Kidney (tissue), 14 donors: ENCODE measurements around the gene PHF12. TPM values are rescaled to one million over a fixed set of nuclear protein-coding genes. Genes with fewer than 3 reads are reported as not detected.

Experiments used
- DNase-seq, 5 donors: peaks; one replicate each; pipeline ENCODE4 v3.0.0-alpha.2; 2013 to 2020
- FAIRE-seq: peaks from 2 replicates; lab custom pipeline; 2012; peaks lifted over from hg19 to GRCh38; lab: Jason Lieb, UNC
- H3K27ac ChIP-seq, 2 donors: one replicate each; pipeline ENCODE4 v1.7.0; 2013; ENCODE audit warnings: low read depth in 2 of 2, low read length in 2 of 2, inconsistent platforms in 1 of 2
- H3K27me3 ChIP-seq: one replicate; pipeline ENCODE4 v1.7.1; 2013; ENCODE audit warnings: low read length, inconsistent platforms; ENCODE audit not compliant: control insufficient read depth, insufficient read depth
- H3K36me3 ChIP-seq, 3 donors: one replicate each; pipeline versions ENCODE4 v1.7.0 to v1.7.1; 2013; ENCODE audit warnings: low read length in 3 of 3, control low read depth in 1 of 3, inconsistent platforms in 1 of 3; ENCODE audit not compliant: insufficient read depth in 3 of 3, control insufficient read depth in 2 of 3
- H3K4me1 ChIP-seq, 3 donors: one replicate each; pipeline versions ENCODE4 v1.7.0 to v1.7.1; 2013; ENCODE audit warnings: low read length in 3 of 3, inconsistent platforms in 1 of 3, low read depth in 1 of 3; ENCODE audit not compliant: control insufficient read depth in 2 of 3, insufficient read depth in 2 of 3
- H3K4me3 ChIP-seq, 3 donors: one replicate each; pipeline versions ENCODE4 v1.7.0 to v1.8.1; 2013; ENCODE audit warnings: low read length in 3 of 3, control low read depth in 1 of 3, inconsistent platforms in 1 of 3
- H3K9ac ChIP-seq, 3 donors: one replicate each; pipeline versions ENCODE4 v1.7.0 to v1.7.1; 2013; ENCODE audit warnings: low read length in 3 of 3, control low read depth in 1 of 3, inconsistent platforms in 1 of 3
- H3K9me3 ChIP-seq, 3 donors: one replicate each; pipeline versions ENCODE4 v1.7.0 to v1.7.1; 2013; ENCODE audit warnings: low read length in 3 of 3, control low read depth in 1 of 3, inconsistent platforms in 1 of 3; ENCODE audit not compliant: control insufficient read depth in 2 of 3, insufficient read depth in 1 of 3
- intact Hi-C: fragments of 100-400 bp; cut with DNase I; formaldehyde crosslinking; loops from one replicate; pipeline ENCODE4 v1.11.1; 2022
- polyA plus RNA-seq: library from polyadenylated mRNA; stranded (reverse); fragments of 350-450 nt; fragmentation: Illumina TruSeq; extraction: RNeasy Lipid Tissue Mini Kit (QIAGEN cat#74804); gene quantifications from one replicate; pipeline ENCODE4 v1.2.3, GENCODE V29; 2014; ENCODE audit warnings: low read depth, low replicate concordance; ENCODE audit not compliant: insufficient read depth
- total RNA-seq: library from RNA; stranded (reverse); fragmentation: NEBNext Ultra II Directional; extraction: Animal tissue kit (Norgen Biotek cat#: 25700); gene quantifications from one replicate; pipeline ENCODE4 v1.2.1, GENCODE V29; 2021
- TF ChIP-seq, protein P1 (sequence below): IDR thresholded peaks from 3 replicates; pipeline ENCODE4 v1.5.1; 2012; ENCODE audit warnings: mild to moderate bottlenecking, moderate library complexity, borderline replicate concordance; ENCODE audit not compliant: insufficient read depth; ENCODE audit errors: extremely low read depth
- donor health status: control.
- donor health status: control.
- donor health status: control.
- donor health status: control.
- donor health status: control.
- donor health status: DM: yes; HTN: yes; CAD: no.
- donor health status: Normal renal cell carcinoma (clear cell type).

Gene PHF12
- total and polyA plus RNA-seq, 2 donors from 2014 or later = 8.8 to 50.4 TPM

DNA sequence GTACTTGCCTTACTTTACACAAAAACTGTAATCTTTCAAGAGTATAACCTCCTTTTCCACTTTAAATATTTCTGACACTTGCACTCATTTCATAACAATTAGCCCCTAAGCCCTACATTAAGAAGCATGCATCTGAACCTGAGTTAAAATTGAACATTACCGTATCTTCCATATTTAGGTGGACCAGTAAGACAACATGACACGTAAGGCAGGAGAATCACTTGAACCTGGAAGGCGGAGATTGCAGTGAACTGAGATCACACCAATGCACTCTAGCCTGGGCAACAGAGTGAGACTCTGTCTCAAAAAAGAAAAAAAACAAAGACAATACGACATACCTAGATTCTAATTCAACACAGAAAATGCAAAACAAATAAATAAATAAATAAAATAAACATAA is 7.0 kb downstream of the PHF12 start:
- FAIRE-seq = no peak
- intact Hi-C loops = no loop called here
- DNase-seq = no peak
- H3K9ac ChIP-seq = no peak overlapping the region
- H3K9me3 ChIP-seq = no peaks in the 10 kb centered on the region
- no peak overlapping the region for H3K27ac ChIP-seq
- peaks cover 0 to 4% (median 2%) of the 10 kb centered on the region in 3 donors for H3K36me3 ChIP-seq
- no peaks in the 10 kb centered on the region for H3K27me3 ChIP-seq
- TF ChIP-seq, protein P1, sequence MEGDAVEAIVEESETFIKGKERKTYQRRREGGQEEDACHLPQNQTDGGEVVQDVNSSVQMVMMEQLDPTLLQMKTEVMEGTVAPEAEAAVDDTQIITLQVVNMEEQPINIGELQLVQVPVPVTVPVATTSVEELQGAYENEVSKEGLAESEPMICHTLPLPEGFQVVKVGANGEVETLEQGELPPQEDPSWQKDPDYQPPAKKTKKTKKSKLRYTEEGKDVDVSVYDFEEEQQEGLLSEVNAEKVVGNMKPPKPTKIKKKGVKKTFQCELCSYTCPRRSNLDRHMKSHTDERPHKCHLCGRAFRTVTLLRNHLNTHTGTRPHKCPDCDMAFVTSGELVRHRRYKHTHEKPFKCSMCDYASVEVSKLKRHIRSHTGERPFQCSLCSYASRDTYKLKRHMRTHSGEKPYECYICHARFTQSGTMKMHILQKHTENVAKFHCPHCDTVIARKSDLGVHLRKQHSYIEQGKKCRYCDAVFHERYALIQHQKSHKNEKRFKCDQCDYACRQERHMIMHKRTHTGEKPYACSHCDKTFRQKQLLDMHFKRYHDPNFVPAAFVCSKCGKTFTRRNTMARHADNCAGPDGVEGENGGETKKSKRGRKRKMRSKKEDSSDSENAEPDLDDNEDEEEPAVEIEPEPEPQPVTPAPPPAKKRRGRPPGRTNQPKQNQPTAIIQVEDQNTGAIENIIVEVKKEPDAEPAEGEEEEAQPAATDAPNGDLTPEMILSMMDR = no peak
- no peak overlapping the region for H3K4me3 ChIP-seq
- H3K4me1 ChIP-seq = peaks cover 5 to 25% (median 20%) of the 10 kb centered on the region in 3 donors

DNA sequence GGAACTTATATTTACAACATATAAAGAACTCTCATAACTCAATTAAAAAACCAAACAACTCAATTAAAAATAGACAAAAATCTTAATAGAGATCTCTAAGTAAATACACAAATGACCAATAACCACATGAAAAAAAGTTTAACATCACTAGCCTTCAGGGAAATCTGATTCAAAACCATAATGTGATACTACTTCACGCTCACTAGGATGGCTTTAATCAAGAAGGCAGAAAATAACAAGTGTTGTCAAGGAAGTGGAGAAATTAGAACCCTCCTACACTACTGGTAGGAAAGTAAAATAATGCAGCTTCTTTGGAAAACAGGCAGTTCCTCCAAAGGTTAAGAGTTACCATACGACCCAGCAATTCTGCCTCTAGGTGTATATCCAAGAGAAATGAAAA is 8.4 kb downstream of the PHF12 start:
- intact Hi-C loops = no loop called here
- DNase-seq = no peak
- peaks cover 5 to 21% (median 17%) of the 10 kb centered on the region in 3 donors for H3K4me1 ChIP-seq
- FAIRE-seq = no peak
- TF ChIP-seq, protein P1 = no peak
- H3K27ac ChIP-seq = no peak overlapping the region
- peaks cover 0 to 4% (median 2%) of the 10 kb centered on the region in 3 donors for H3K36me3 ChIP-seq
- no peak overlapping the region for H3K4me3 ChIP-seq
- no peaks in the 10 kb centered on the region for H3K9me3 ChIP-seq
- H3K9ac ChIP-seq = no peak overlapping the region
- H3K27me3 ChIP-seq = no peaks in the 10 kb centered on the region

DNA sequence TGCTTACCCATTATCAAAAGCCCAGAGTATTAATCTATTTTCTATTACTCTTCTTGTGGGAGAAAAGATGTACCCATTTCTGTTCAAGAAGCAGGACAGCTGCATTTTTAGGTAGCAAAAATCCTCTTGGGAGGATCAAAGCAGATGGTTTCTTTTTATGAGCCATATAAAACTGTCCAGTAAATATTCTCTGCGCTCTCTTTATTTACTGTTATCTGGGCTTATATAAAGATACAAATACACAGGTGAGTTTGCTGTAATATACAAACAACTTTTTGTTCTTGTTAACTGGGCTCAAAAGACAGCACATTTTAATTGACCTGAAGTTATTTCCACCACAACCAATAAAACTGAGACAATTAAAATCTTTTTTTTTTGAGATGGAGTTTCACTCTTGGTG is 10.1 kb downstream of the PHF12 start:
- Histone ChIP-seq H3K4me3 (no peak overlapping the region), H3K9me3 (no peaks in the 10 kb centered on the region), H3K27ac (no peak overlapping the region), H3K36me3 (peaks cover 0 to 4% (median 0%) of the 10 kb centered on the region in 3 donors), H3K9ac (no peak overlapping the region), H3K27me3 (no peaks in the 10 kb centered on the region), H3K4me1 (peaks cover 0 to 14% (median 10%) of the 10 kb centered on the region in 3 donors)
- DNase-seq = no peak
- intact Hi-C loops = no loop called here
- TF ChIP-seq, protein P1 = no peak
- no peak for FAIRE-seq

DNA sequence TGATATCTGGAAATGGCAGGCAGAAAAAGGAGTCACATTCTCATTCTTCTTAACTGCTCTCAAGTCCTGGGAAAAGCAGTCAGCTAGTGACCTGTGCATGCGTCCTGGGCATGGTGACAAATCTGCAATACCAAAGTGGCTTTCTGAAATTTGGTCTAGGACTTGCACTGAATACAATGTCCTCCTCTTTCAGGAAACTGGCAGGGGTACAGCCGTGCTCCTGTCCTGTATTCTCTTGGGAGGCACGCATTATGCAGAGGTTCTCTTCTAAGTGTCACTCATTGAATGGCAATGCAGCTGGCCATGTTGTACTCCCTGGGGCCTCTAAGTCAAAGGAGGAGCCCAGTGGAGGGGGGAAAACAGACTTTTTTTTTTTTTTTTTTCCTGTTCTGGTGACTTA is 10.6 kb downstream of the PHF12 start:
- H3K4me3 ChIP-seq = no peak overlapping the region
- DNase-seq (no peak), FAIRE-seq (no peak)
- H3K9me3 ChIP-seq = no peaks in the 10 kb centered on the region
- no peaks in the 10 kb centered on the region for H3K27me3 ChIP-seq
- peaks cover 0 to 4% (median 0%) of the 10 kb centered on the region in 3 donors for H3K36me3 ChIP-seq
- no peak overlapping the region for H3K27ac ChIP-seq
- TF ChIP-seq, protein P1 = no peak
- intact Hi-C loops = no loop called here
- H3K9ac ChIP-seq = no peak overlapping the region
- H3K4me1 ChIP-seq = peaks cover 0 to 13% (median 11%) of the 10 kb centered on the region in 3 donors
